Liver (tissue), 9 donors: ENCODE data around the gene ITIH5. TPM values are rescaled to one million over a fixed set of nuclear protein-coding genes. Genes with fewer than 3 reads are reported as not detected.

Experiments
- DNase-seq: peaks from one replicate; pipeline ENCODE4 v3.0.0-alpha.2; 2017; ENCODE audit warnings: low spot score
- H3K27ac ChIP-seq, 2 donors: one replicate each; pipeline ENCODE4 v1.7.0; 2013; ENCODE audit warnings: inconsistent platforms in 2 of 2, low read length in 2 of 2, control low read depth in 1 of 2, low read depth in 1 of 2, mild to moderate bottlenecking in 1 of 2
- H3K27me3 ChIP-seq, 4 donors: one replicate each; pipeline versions ENCODE4 v1.6.1 to v1.7.0; 2013; ENCODE audit warnings: low read length in 3 of 4, inconsistent platforms in 1 of 4, mild to moderate bottlenecking in 1 of 4, moderate library complexity in 1 of 4; ENCODE audit not compliant: control insufficient read depth in 4 of 4, insufficient read depth in 4 of 4
- H3K36me3 ChIP-seq, 4 donors: one replicate each; pipeline versions ENCODE4 v1.6.1 to v1.7.0; 2013; ENCODE audit warnings: low read length in 3 of 4, mild to moderate bottlenecking in 3 of 4, low read depth in 1 of 4, moderate library complexity in 1 of 4; ENCODE audit not compliant: control insufficient read depth in 4 of 4, insufficient read depth in 3 of 4
- H3K4me1 ChIP-seq, 4 donors: one replicate each; pipeline versions ENCODE4 v1.6.1 to v1.7.0; 2013; ENCODE audit warnings: low read length in 3 of 4, mild to moderate bottlenecking in 3 of 4, moderate library complexity in 1 of 4; ENCODE audit not compliant: control insufficient read depth in 4 of 4, insufficient read depth in 4 of 4
- H3K4me3 ChIP-seq, 3 donors: one replicate each; pipeline versions ENCODE4 v1.6.1 to v1.7.0; 2013; ENCODE audit warnings: low read length in 3 of 3, control low read depth in 1 of 3, low read depth in 1 of 3, mild to moderate bottlenecking in 1 of 3
- H3K9ac ChIP-seq, 2 donors: one replicate each; pipeline ENCODE4 v1.7.0; 2013; ENCODE audit warnings: low read length in 2 of 2, mild to moderate bottlenecking in 2 of 2, moderate library complexity in 2 of 2, control low read depth in 1 of 2, low read depth in 1 of 2
- H3K9me3 ChIP-seq, 4 donors: one replicate each; pipeline versions ENCODE4 v1.6.1 to v1.7.0; 2013; ENCODE audit warnings: low read length in 3 of 4; ENCODE audit not compliant: control insufficient read depth in 4 of 4
- ATF3 ChIP-seq: IDR thresholded peaks from 2 replicates; pipeline ENCODE4 v1.6.1; 2016; ENCODE audit warnings: antibody characterized with exemption
- CTCF ChIP-seq: fragments of 150-350 bp; IDR thresholded peaks from 2 replicates; pipeline ENCODE4 v1.5.1; 2017; ENCODE audit warnings: improper control_type of control experiment, low read depth, low read length; ENCODE audit not compliant: missing input control
- EGR1 ChIP-seq, 2 donors: IDR thresholded peaks; 2 replicates each; pipeline ENCODE4 v1.6.1; 2016 to 2018; ENCODE audit warnings: antibody characterized with exemption in 2 of 2, low read depth in 2 of 2
- FOXA1 ChIP-seq: IDR thresholded peaks from 2 replicates; pipeline ENCODE4 v1.6.1; 2016; ENCODE audit warnings: antibody characterized with exemption
- FOXA2 ChIP-seq: IDR thresholded peaks from 2 replicates; pipeline ENCODE4 v1.6.1; 2016; ENCODE audit warnings: antibody characterized with exemption
- GABPA ChIP-seq, 2 donors: IDR thresholded peaks in 1 of 2; conservative IDR thresholded peaks in 1 of 2; 2 replicates each; pipeline ENCODE4 v1.6.1; 2016; ENCODE audit warnings: antibody characterized with exemption in 2 of 2, mild to moderate bottlenecking in 1 of 2, moderate library complexity in 1 of 2
- HNF4A ChIP-seq, 2 donors: conservative IDR thresholded peaks; 2 replicates each; pipeline ENCODE4 v1.6.1; 2016; ENCODE audit warnings: antibody characterized with exemption in 2 of 2, mild to moderate bottlenecking in 2 of 2
- HNF4G ChIP-seq: IDR thresholded peaks from 2 replicates; pipeline ENCODE4 v1.6.1; 2016; ENCODE audit warnings: antibody characterized with exemption
- JUND ChIP-seq, 2 donors: IDR thresholded peaks; 2 replicates each; pipeline ENCODE4 v1.6.1; 2016; ENCODE audit warnings: antibody characterized with exemption in 2 of 2
- MAX ChIP-seq: IDR thresholded peaks from 2 replicates; pipeline ENCODE4 v1.6.1; 2016; ENCODE audit warnings: antibody characterized with exemption
- NR2F2 ChIP-seq: IDR thresholded peaks from 2 replicates; pipeline ENCODE4 v1.6.1; 2016; ENCODE audit warnings: antibody characterized with exemption
- RAD21 ChIP-seq, 2 donors: IDR thresholded peaks; 2 replicates each; pipeline ENCODE4 v1.6.1; 2016; ENCODE audit warnings: antibody characterized with exemption in 2 of 2, mild to moderate bottlenecking in 2 of 2
- REST ChIP-seq: IDR thresholded peaks from 2 replicates; pipeline ENCODE4 v1.6.1; 2016; ENCODE audit warnings: antibody characterized with exemption, mild to moderate bottlenecking
- RXRA ChIP-seq, 2 donors: IDR thresholded peaks; 2 replicates each; pipeline ENCODE4 v1.6.1; 2017 to 2018; ENCODE audit warnings: antibody characterized with exemption in 2 of 2, mild to moderate bottlenecking in 1 of 2
- SP1 ChIP-seq: IDR thresholded peaks from 2 replicates; pipeline ENCODE4 v1.6.1; 2018; ENCODE audit warnings: antibody characterized with exemption, mild to moderate bottlenecking
- TAF1 ChIP-seq: conservative IDR thresholded peaks from 2 replicates; pipeline ENCODE4 v1.6.1; 2016; ENCODE audit warnings: antibody characterized with exemption, mild to moderate bottlenecking
- YY1 ChIP-seq: IDR thresholded peaks from 2 replicates; pipeline ENCODE4 v1.6.1; 2016; ENCODE audit warnings: antibody characterized with exemption, mild to moderate bottlenecking
- ZBTB33 ChIP-seq: IDR thresholded peaks from 2 replicates; pipeline ENCODE4 v1.6.1; 2016; ENCODE audit warnings: antibody characterized with exemption
- WGBS: extraction: QIAGEN DNeasy Blood & Tissue Kit; methylation state at CpG from one replicate; pipeline ENCODE4 v1.1.7; 2013; 5-methylcytosine and 5-hydroxymethylcytosine counted together
- polyA plus RNA-seq, 2 donors: library from polyadenylated mRNA; stranded (reverse) in 1 of 2; unstranded in 1 of 2; fragments of 200-250 nt in 1 of 2; fragments of >200 nt in 1 of 2; fragmentation: Nextera tagmentation in 1 of 2; extraction: Ambion mirVana in 1 of 2; gene quantifications; one replicate each; pipeline versions ENCODE4 v1.2.1 to v1.2.3, GENCODE V29; 2013 to 2015
- total RNA-seq, 2 donors: library from RNA; depleted of rRNA; stranded (reverse); fragments of >200 nt; gene quantifications; one replicate each; pipeline ENCODE4 v1.2.3, GENCODE V29; 2014
- donor health status: healthy.
- donor health status: healthy.
- donor health status: healthy.
- donor health status: healthy.
- donor health status: healthy.

The ITIH5 gene
- total and polyA plus RNA-seq, 4 donors, result 0.60 to 1.3 (median 0.98) TPM

- Histone ChIP-seq H3K27me3 (no peaks in the 10 kb centered on the region), H3K27ac (no peak overlapping the region), H3K9ac (no peak overlapping the region), H3K4me3 (no peak overlapping the region), H3K4me1 (peaks cover 0 to 3% (median under 1%) of the 10 kb centered on the region in 4 donors), H3K9me3 (peaks cover 0 to 9% (median 2%) of the 10 kb centered on the region in 4 donors), H3K36me3 (no peaks in the 10 kb centered on the region)
- DNase-seq, result no peak
- WGBS, result 62% methylated on average over 6 of the region's 6 CpGs
- no peak for TF ChIP-seq MAX
- TF ChIP-seq NR2F2, result no peak
- no peak for TF ChIP-seq TAF1
- no peak for TF ChIP-seq RXRA (IDR thresholded peaks at IDR 0.05)
- TF ChIP-seq YY1, result no peak
- TF ChIP-seq CTCF, result no peak
- no peak for TF ChIP-seq GABPA (IDR thresholded peaks at IDR 0.05 in 1 of 2, conservative IDR thresholded peaks at IDR 0.05 in 1 of 2)
- no peak for TF ChIP-seq EGR1 (IDR thresholded peaks at IDR 0.05; ENCODE audit: low read depth in 2 of 2)
- no peak for TF ChIP-seq HNF4G
- TF ChIP-seq ATF3, result no peak
- no peak for TF ChIP-seq SP1
- no peak for TF ChIP-seq RAD21 (IDR thresholded peaks at IDR 0.05)
These were observed 127.7 kb downstream of the ITIH5 start for GRCh38 chr10:7538970-7539654.

GRCh38 chr10:7537126-7537525, 129.6 kb downstream of the ITIH5 start:
- Histone ChIP-seq H3K9me3 (peaks cover 0 to 9% (median 2%) of the 10 kb centered on the region in 4 donors), H3K9ac (no peak overlapping the region), H3K36me3 (no peaks in the 10 kb centered on the region), H3K4me3 (no peak overlapping the region), H3K27me3 (peaks cover 0 to 3% (median 0%) of the 10 kb centered on the region in 4 donors), H3K4me1 (peaks cover 1 to 7% (median 3%) of the 10 kb centered on the region in 4 donors), H3K27ac (no peak overlapping the region)
- WGBS, result 67% methylated on average over 3 of the region's 3 CpGs
- no peak for DNase-seq
- TF ChIP-seq SP1 (no peak), YY1 (no peak), FOXA2 (no peak), RAD21 (IDR thresholded peaks at IDR 0.05) (no peak), TAF1 (no peak), HNF4G (no peak), MAX (no peak), REST (no peak), GABPA (IDR thresholded peaks at IDR 0.05 in 1 of 2, conservative IDR thresholded peaks at IDR 0.05 in 1 of 2) (no peak), JUND (IDR thresholded peaks at IDR 0.05) (no peak), ZBTB33 (no peak), ATF3 (no peak), FOXA1 (no peak), NR2F2 (no peak), RXRA (IDR thresholded peaks at IDR 0.05) (no peak), CTCF (no peak), EGR1 (IDR thresholded peaks at IDR 0.05; ENCODE audit: low read depth in 2 of 2) (no peak), HNF4A (conservative IDR thresholded peaks at IDR 0.05) (no peak)
